ENCODE measurements around the gene SEM1.

DNA sequence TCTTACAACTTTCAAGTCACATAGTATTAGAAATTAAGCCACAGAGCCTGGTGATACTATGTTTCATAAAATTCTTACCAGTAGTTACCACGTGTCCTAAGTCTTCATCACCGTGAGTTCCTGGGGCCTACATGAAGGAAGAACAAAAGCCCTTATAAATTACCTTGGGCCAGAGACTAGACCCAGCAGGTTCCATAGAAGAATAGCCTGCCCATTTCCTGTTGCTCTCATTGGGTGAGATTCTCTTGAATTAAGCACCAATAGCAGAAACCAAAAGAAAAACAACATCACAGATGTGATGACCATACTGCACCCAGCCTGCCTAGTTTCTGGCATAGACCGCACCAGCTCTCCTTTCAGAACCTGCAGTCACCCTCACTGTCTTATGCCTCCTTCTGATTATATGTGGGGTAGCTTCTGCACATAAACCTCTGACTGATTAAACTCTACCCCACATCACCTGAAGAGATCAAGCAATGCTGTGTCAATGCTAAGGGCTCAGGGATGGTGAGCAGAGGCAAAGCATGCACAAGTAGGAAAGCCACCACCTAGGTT lies 18.0 kb upstream of the SEM1 start:
- TF ChIP-seq CTCF (IDR thresholded peaks at IDR 0.05) (no peak), POLR2AphosphoS5 (IDR thresholded peaks at IDR 0.05; ENCODE audit: insufficient read depth in 1 of 2, low read depth in 1 of 2) (no peak), POLR2A (IDR thresholded peaks at IDR 0.05) (no peak)
